Esophagus squamous epithelium (tissue), 5 donors: ENCODE results near the gene ISLR2. TPM values are rescaled to one million over a fixed set of nuclear protein-coding genes. Genes with fewer than 3 reads are reported as not detected.
A peak's percentile ranks its signal among the peaks of the same experiment; 100 is the strongest.

Source experiments
- DNase-seq: peaks from one replicate; lab custom pipeline; 2025; lab: John Stamatoyannopoulos, UW
- H3K27ac ChIP-seq, 4 donors: fragments of 200-600 bp; sonication (generic); one replicate each; pipeline ENCODE4 v1.5.1; 2016 to 2019; ENCODE audit warnings: mild to moderate bottlenecking in 1 of 4
- H3K27me3 ChIP-seq, 4 donors: fragments of 200-600 bp; sonication (generic); 1 replicate in 3 of 4; 2 replicates in 1 of 4; pipeline versions ENCODE4 v1.5.1 to v1.6.0; 2017 to 2021; ENCODE audit warnings: antibody characterized with exemption in 1 of 4
- H3K36me3 ChIP-seq, 3 donors: fragments of 200-600 bp; sonication (generic); one replicate each; pipeline ENCODE4 v1.5.1; 2016 to 2019
- H3K4me1 ChIP-seq, 3 donors: fragments of 200-600 bp; sonication (generic); one replicate each; pipeline ENCODE4 v1.5.1; 2017 to 2019
- H3K4me3 ChIP-seq, 4 donors: fragments of 200-600 bp; sonication (generic); 1 replicate in 3 of 4; 2 replicates in 1 of 4; pipeline ENCODE4 v1.5.1; 2016 to 2019; ENCODE audit warnings: mild to moderate bottlenecking in 2 of 4, moderate library complexity in 1 of 4
- H3K9me3 ChIP-seq, 3 donors: fragments of 200-600 bp; sonication (generic); one replicate each; pipeline ENCODE4 v1.5.1; 2016 to 2019
- CTCF ChIP-seq, 6 experiments: fragments of 450-650 bp in 4 of 6; fragments of 200-600 bp in 2 of 6; sonication (generic) in 2 of 6; IDR thresholded peaks; one replicate each; pipeline ENCODE4 v1.5.1; 2016 to 2019; ENCODE audit warnings: antibody characterized with exemption in 6 of 6, mild to moderate bottlenecking in 4 of 6, moderate library complexity in 4 of 6
- POLR2A ChIP-seq, 4 donors: fragments of 450-650 bp; IDR thresholded peaks; one replicate each; pipeline ENCODE4 v1.6.1; 2017; ENCODE audit warnings: antibody characterized with exemption in 4 of 4, mild to moderate bottlenecking in 4 of 4, moderate library complexity in 3 of 4
- WGBS, 2 donors: methylation state at CpG; one replicate each; pipeline ENCODE4 v1.1.5; 2018; 5-methylcytosine and 5-hydroxymethylcytosine counted together
- intact Hi-C: fragments of 100-400 bp; cut with DNase I; formaldehyde crosslinking; loops from one replicate; pipeline ENCODE4 v1.15.0; 2022
- total RNA-seq, 4 donors: library from RNA; depleted of rRNA; stranded (reverse); fragments of >200 nt; gene quantifications; one replicate each; pipeline ENCODE4 v1.1.0, GENCODE V29; 2016
- donor health status: DM: yes; HTN: yes; CAD: no.

ISLR2 gene
- total RNA-seq, 4 donors from 2014 or later = 0.13 to 0.76 TPM; not detected in 2

- DNase-seq = no peak
- peaks cover 6 to 52% (median 10%) of the 10 kb centered on the region in 3 donors for H3K4me1 ChIP-seq
- H3K27me3 ChIP-seq = no peaks in the 10 kb centered on the region
- H3K36me3 ChIP-seq = no peaks in the 10 kb centered on the region
- H3K9me3 ChIP-seq = no peaks in the 10 kb centered on the region
- H3K27ac ChIP-seq = peak overlapping the region in 2 of 4 donors; percentile 7 to 61
- intact Hi-C loops = no loop called here
- TF ChIP-seq POLR2A (IDR thresholded peaks at IDR 0.05) (no peak), CTCF (IDR thresholded peaks at IDR 0.05) (no peak)
- WGBS, 2 donors = 82 to 85% methylated on average over 11 to 12 of the region's 15 CpGs
- no peak overlapping the region for H3K4me3 ChIP-seq
Measured at GRCh38 chr15:74170071-74170844, 39.9 kb downstream of the ISLR2 start.

GRCh38 chr15:74170875-74171578, 40.6 kb downstream of the ISLR2 start:
- peaks cover 6 to 60% (median 10%) of the 10 kb centered on the region in 3 donors for H3K4me1 ChIP-seq
- H3K36me3 ChIP-seq = no peaks in the 10 kb centered on the region
- TF ChIP-seq CTCF (IDR thresholded peaks at IDR 0.05) = no peak
- TF ChIP-seq POLR2A (IDR thresholded peaks at IDR 0.05) = no peak
- WGBS, 2 donors = 83 to 89% methylated on average over 1 to 4 of the region's 7 CpGs
- H3K27me3 ChIP-seq = no peaks in the 10 kb centered on the region
- H3K4me3 ChIP-seq = no peak overlapping the region
- no peak for DNase-seq
- H3K9me3 ChIP-seq = no peaks in the 10 kb centered on the region
- intact Hi-C loops = no loop called here
- H3K27ac ChIP-seq = peak overlapping the region in 2 of 4 donors; percentile 7 to 61

DNA sequence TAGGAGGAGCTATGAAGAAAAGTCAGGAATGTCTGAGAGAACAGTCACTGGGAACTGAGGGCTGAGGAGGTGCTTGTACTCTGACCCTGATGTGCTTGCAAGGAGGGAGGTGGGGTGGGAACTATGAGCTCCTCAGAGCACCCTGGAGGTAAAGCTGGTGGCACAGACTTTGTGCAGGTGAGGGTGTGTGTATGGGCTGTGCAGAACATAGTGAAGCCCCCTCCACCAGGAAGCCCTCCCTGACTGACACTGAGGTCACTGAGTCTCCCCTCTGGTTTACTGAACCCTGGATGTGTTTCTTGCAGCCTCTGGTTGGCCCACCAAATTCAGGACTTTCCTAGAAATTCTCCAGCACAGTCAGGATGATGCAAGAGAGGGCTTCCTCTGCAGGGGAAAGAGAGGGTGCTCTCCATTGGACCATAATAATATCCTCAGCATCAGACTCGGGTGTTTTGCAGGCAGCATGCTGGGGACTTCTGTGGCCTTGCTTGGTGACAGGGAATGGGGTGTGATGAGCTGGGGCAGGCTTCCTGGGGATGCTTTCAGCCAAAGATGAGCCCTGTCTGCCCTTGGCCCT, 41.7 kb downstream of the ISLR2 start:
- H3K27me3 ChIP-seq = peaks cover 0 to 2% (median 0%) of the 10 kb centered on the region in 4 donors
- peaks cover 6 to 70% (median 13%) of the 10 kb centered on the region in 3 donors for H3K4me1 ChIP-seq
- no peaks in the 10 kb centered on the region for H3K9me3 ChIP-seq
- no peak for DNase-seq
- no peaks in the 10 kb centered on the region for H3K36me3 ChIP-seq
- TF ChIP-seq CTCF (IDR thresholded peaks at IDR 0.05) = no peak
- no peak for TF ChIP-seq POLR2A (IDR thresholded peaks at IDR 0.05)
- peak overlapping the region; percentile 41 to 83 (median 72) for H3K27ac ChIP-seq
- H3K4me3 ChIP-seq = no peak overlapping the region
- WGBS, 2 donors = no CpG with 5 or more reads among the region's 1 CpG
- intact Hi-C loops = no loop called here

- Histone ChIP-seq H3K27me3 (peaks cover 0 to 3% (median 0%) of the 10 kb centered on the region in 4 donors), H3K36me3 (no peaks in the 10 kb centered on the region), H3K9me3 (no peaks in the 10 kb centered on the region), H3K4me1 (peaks cover 6 to 77% (median 17%) of the 10 kb centered on the region in 3 donors), H3K27ac (peak overlapping the region; percentile 41 to 83 (median 72)), H3K4me3 (peak overlapping the region in 1 of 4 donors; percentile 55)
- TF ChIP-seq POLR2A (IDR thresholded peaks at IDR 0.05) = no peak
- TF ChIP-seq CTCF (IDR thresholded peaks at IDR 0.05) = no peak
- 47 to 48% methylated on average over 3 to 8 of the region's 13 CpGs for WGBS, 2 donors
- DNase-seq = no peak
- intact Hi-C loops = no loop called here
Measured at GRCh38 chr15:74172701-74173379, 42.5 kb downstream of the ISLR2 start.
